Lower leg skin (tissue), 3 donors: ENCODE data around the gene ZNF532.

Experiments
- POLR2A ChIP-seq, 2 donors: fragments of 450-650 bp; IDR thresholded peaks; one replicate each; pipeline ENCODE4 v1.6.1; 2016 to 2017; ENCODE audit warnings: antibody characterized with exemption in 2 of 2, mild to moderate bottlenecking in 1 of 2, moderate library complexity in 1 of 2
- TF ChIP-seq, protein P1 (sequence below), 3 donors: fragments of 450-650 bp; IDR thresholded peaks; one replicate each; pipeline ENCODE4 v1.5.1; 2016; ENCODE audit warnings: antibody characterized with exemption in 3 of 3, mild to moderate bottlenecking in 3 of 3, moderate library complexity in 2 of 3

GRCh38 chr18:58955001-58955400 lies 90.3 kb downstream of the ZNF532 start:
- TF ChIP-seq, protein P1, sequence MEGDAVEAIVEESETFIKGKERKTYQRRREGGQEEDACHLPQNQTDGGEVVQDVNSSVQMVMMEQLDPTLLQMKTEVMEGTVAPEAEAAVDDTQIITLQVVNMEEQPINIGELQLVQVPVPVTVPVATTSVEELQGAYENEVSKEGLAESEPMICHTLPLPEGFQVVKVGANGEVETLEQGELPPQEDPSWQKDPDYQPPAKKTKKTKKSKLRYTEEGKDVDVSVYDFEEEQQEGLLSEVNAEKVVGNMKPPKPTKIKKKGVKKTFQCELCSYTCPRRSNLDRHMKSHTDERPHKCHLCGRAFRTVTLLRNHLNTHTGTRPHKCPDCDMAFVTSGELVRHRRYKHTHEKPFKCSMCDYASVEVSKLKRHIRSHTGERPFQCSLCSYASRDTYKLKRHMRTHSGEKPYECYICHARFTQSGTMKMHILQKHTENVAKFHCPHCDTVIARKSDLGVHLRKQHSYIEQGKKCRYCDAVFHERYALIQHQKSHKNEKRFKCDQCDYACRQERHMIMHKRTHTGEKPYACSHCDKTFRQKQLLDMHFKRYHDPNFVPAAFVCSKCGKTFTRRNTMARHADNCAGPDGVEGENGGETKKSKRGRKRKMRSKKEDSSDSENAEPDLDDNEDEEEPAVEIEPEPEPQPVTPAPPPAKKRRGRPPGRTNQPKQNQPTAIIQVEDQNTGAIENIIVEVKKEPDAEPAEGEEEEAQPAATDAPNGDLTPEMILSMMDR (IDR thresholded peaks at IDR 0.05) = no peak
- no peak for TF ChIP-seq POLR2A (IDR thresholded peaks at IDR 0.05)
